ENCODE data around the gene TOX2. TPM values are rescaled to one million over a fixed set of nuclear protein-coding genes. Genes with fewer than 3 reads are reported as not detected.
A peak's percentile ranks its signal among the peaks of the same experiment; 100 is the strongest.

Gene TOX2
- total RNA-seq, 2 donors from 2014 or later, result 1.1 to 3.5 TPM

DNA sequence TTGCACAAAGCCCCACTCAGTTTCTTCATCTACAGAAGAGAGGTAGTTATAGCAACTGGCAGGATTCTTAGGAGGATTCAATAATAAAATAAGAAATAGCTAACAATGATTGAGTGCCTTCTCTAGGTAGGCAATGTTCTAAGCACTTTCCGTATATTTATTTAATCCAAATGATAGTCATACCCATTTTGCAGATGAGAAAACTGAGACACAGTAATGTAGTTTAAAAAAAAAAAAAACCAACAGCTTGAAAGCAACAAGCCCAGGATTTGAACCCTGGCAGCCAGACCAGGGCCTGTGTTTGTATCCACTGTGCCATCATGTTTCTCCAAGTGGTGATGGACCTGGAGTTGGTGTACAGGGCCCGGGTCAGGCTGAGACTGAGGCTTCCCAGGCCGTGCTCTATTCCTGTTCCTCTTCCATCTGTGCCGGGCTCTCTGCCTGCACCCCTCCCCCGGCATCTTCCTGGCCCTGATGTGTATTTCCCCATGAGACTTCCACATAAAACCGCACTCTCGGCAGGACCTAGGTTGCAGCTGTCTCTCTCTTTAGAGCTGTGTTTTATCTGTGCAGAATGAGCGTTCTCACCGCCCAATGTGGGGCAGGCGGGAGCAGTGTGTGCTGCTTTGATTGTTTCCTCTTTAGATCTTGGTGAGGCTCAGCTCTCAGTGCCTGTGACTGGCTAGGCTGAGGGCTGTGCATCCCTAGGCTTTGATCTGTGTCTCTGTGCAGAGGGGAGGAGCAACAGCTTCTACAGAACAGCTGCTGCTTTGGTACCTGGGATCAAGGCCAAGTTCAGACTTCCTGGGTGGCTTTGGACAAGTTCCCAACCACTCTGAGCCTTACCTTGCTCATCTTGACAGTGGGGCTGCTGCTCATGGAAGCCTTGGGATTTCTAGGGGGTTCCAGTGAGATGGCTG is 49.5 kb downstream of the TOX2 start:
- Mint-ChIP-seq H3K4me3 (peak overlapping the region; percentile 39), H3K36me3 (ENCODE audit: low read depth) (no peaks in the 10 kb centered on the region), H3K9me3 (no peaks in the 10 kb centered on the region), H3K4me1 (peaks cover 31% of the 10 kb centered on the region), H3K27ac (peak overlapping the region; percentile 55), H3K27me3 (peaks cover 9% of the 10 kb centered on the region)
- ATAC-seq (replicated peaks), result peak; percentile 56

DNA sequence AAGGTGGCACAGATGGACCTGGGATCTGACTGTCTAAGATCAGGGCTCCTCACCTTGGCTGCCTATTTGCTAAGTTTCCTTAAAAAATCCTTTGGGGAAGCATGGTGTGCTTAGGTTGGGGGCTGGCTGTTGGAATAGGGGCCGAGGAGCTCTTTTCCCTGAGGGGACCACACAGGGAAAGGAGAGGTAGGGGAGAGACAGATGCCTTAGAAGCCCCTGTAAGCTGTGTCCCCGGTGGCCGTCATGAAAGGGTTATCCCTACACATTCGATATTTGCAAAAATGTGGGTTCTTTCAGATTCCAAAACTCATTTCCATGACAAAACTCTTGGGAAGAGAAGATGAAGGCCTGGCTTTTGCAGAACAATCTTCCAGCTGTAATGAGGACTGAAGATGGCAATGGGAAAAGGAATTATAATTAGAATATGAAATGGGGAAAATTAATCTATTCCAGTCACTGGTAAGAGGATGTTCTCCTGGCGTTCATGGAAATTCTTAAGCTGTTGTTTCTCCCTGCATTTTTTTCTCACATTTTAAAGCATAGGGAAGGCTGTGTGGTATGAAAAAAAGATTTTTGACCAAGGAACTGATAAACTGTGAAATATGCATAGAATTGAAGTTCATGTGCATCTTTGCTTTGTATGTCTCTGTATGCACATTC is 53.8 kb downstream of the TOX2 start:
- no peaks in the 10 kb centered on the region for H3K9me3 Mint-ChIP-seq
- H3K4me3 Mint-ChIP-seq, result no peak overlapping the region
- H3K36me3 Mint-ChIP-seq (ENCODE audit: low read depth), result no peaks in the 10 kb centered on the region
- no peak overlapping the region for H3K27ac Mint-ChIP-seq
- peaks cover 10% of the 10 kb centered on the region for H3K4me1 Mint-ChIP-seq
- no peak for ATAC-seq (replicated peaks)
- H3K27me3 Mint-ChIP-seq, result peaks cover 6% of the 10 kb centered on the region

DNA sequence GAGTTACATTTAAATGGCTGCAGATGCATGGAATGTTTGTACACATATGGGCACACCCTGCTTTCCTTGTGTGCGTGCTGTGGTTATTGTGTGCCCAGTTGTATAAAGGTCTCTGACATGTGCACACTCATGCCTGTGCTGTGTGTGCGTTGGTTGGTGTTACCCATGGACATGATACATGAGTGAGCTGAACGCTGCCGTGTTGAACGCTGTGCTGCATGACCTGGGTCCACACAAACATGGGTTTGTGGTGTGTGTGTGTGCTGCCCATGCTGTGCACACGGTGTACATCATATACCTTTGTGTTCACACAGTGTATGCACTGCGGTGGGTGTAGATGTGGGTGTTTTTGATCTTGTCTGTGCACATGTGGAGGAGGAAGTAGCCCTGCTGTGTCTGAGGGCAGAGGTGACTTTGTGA is 54.4 kb downstream of the TOX2 start:
- Mint-ChIP-seq H3K4me3 (no peak overlapping the region), H3K36me3 (ENCODE audit: low read depth) (no peaks in the 10 kb centered on the region), H3K27me3 (peaks cover 6% of the 10 kb centered on the region), H3K27ac (no peak overlapping the region), H3K9me3 (no peaks in the 10 kb centered on the region), H3K4me1 (peaks cover 10% of the 10 kb centered on the region)
- no peak for ATAC-seq (replicated peaks)

DNA sequence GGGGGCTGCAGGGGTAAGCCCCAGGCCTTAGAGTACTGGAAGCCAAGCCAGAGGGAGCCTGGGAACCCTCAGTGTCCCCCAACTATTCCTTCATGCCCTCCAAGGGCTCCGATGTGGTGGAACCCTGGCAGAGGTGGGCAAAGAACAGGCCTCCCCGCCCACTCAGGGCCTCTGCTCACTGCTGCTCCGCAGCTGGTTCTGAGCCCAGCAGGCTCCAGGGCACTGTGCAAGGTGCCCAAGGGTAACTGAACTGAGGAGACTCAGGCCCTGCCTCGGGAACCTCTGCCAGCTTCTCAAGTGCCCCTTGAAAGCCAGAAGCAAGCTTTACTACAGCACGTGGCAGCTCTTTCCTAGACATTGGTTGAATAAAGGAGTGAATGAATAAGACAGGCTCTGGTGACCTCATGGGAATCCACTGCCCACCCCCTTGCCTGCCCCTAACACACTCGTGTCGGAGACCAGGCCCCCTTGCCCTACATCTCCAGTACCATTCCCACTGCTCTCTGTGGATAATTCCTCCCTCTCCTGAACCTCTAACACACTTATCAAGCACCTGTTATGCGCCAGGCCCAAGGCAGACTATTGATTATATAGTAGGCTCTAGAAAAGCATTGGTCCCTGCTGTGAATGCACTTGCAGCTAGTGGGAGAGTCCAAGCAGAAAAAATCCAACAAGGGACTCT is 55.0 kb downstream of the TOX2 start:
- Mint-ChIP-seq H3K4me1 (peaks cover 4% of the 10 kb centered on the region), H3K36me3 (ENCODE audit: low read depth) (no peaks in the 10 kb centered on the region), H3K9me3 (no peaks in the 10 kb centered on the region), H3K27ac (no peak overlapping the region), H3K27me3 (peaks cover 3% of the 10 kb centered on the region), H3K4me3 (no peak overlapping the region)
- ATAC-seq (replicated peaks), result no peak

DNA sequence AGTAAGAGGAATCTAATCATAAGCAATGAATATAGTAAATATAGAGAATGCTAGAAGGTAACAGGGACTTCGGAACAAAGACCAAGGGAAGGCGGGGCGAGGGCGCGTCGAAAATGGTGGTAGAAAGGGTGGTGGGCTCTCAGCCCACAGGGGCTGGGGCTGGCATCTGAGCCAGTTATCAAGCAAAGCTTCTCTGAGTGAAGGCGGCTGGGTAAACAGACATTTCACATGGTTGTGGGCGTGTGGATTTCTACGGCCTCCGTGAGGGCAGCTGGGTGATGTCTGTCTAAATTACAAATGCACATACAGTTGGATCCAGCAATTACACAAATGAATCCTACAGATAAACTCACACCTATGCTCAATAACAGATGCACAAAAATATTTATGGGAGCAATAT is 56.6 kb downstream of the TOX2 start:
- ATAC-seq (replicated peaks), result no peak
- peaks cover 3% of the 10 kb centered on the region for H3K27me3 Mint-ChIP-seq
- H3K4me3 Mint-ChIP-seq, result no peak overlapping the region
- H3K4me1 Mint-ChIP-seq, result peaks cover 7% of the 10 kb centered on the region
- no peaks in the 10 kb centered on the region for H3K36me3 Mint-ChIP-seq (ENCODE audit: low read depth)
- no peaks in the 10 kb centered on the region for H3K9me3 Mint-ChIP-seq
- H3K27ac Mint-ChIP-seq, result no peak overlapping the region

DNA sequence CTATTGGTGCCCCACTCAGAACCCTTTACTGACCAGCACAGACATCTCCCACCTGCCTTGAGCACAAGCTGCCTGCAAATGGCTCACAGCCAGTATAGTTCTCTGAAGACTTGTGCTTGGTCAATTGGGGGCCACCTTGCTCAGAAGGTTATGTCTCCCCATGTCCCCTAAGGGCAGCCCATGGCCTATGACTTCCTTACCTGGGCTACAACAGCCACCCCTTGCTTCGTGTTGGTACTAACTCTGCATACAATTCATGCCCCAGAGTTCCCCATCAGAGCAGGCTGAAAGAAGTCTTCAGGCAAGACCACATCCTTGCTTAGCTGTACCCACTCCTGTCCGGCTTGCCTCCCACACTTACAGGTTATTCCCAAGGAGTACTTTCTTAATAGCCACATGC is 57.4 kb downstream of the TOX2 start:
- Mint-ChIP-seq H3K4me1 (peaks cover 7% of the 10 kb centered on the region), H3K27me3 (peaks cover 3% of the 10 kb centered on the region), H3K27ac (peak overlapping the region; percentile 58), H3K4me3 (no peak overlapping the region), H3K36me3 (ENCODE audit: low read depth) (no peaks in the 10 kb centered on the region), H3K9me3 (no peaks in the 10 kb centered on the region)
- no peak for ATAC-seq (replicated peaks)

DNA sequence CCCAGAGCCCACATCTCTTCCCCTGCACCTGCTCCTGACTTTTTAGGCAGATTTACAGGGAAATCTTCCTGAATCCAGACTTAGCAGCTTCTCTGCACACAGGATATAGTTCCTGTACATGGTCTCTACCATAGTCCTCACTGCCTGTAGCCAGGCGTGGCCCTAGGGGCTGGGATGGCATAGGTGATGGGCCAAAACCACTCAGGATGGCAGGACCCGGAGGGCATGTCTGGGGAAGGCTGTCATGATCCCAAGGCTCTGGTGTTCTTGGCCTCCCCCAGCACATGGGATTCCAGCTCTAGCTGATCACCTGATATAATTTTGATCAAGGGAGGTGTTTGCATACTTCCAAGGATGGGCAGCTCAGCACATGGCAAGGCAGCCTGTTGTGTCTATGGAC is 58.0 kb downstream of the TOX2 start:
- peak overlapping the region; percentile 58 for H3K27ac Mint-ChIP-seq
- ATAC-seq (replicated peaks), result no peak
- no peaks in the 10 kb centered on the region for H3K9me3 Mint-ChIP-seq
- no peak overlapping the region for H3K4me3 Mint-ChIP-seq
- H3K4me1 Mint-ChIP-seq, result peaks cover 7% of the 10 kb centered on the region
- peaks cover 3% of the 10 kb centered on the region for H3K27me3 Mint-ChIP-seq
- no peaks in the 10 kb centered on the region for H3K36me3 Mint-ChIP-seq (ENCODE audit: low read depth)

DNA sequence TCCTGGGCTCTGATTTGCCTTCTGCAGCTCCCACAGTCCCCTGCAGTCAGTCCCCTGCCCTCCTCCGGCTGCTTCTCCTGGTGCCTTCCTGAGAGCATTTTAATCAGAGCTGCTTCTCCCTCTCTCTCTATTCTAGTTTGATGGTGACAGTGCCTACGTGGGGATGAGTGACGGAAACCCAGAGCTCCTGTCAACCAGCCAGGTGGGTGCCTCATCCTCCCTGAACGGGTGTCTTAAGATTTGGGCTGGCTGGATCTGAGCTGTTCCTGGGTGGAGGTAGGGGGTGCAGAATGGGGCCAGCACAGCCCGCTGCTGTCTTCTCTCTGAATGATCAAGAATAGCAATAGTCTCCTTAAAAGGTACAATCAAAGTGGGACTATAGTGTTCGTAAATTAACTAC is 58.6 kb downstream of the TOX2 start:
- H3K27ac Mint-ChIP-seq, result no peak overlapping the region
- H3K4me3 Mint-ChIP-seq, result no peak overlapping the region
- no peaks in the 10 kb centered on the region for H3K9me3 Mint-ChIP-seq
- H3K27me3 Mint-ChIP-seq, result peaks cover 3% of the 10 kb centered on the region
- peaks cover 7% of the 10 kb centered on the region for H3K4me1 Mint-ChIP-seq
- no peak for ATAC-seq (replicated peaks)
- no peaks in the 10 kb centered on the region for H3K36me3 Mint-ChIP-seq (ENCODE audit: low read depth)

DNA sequence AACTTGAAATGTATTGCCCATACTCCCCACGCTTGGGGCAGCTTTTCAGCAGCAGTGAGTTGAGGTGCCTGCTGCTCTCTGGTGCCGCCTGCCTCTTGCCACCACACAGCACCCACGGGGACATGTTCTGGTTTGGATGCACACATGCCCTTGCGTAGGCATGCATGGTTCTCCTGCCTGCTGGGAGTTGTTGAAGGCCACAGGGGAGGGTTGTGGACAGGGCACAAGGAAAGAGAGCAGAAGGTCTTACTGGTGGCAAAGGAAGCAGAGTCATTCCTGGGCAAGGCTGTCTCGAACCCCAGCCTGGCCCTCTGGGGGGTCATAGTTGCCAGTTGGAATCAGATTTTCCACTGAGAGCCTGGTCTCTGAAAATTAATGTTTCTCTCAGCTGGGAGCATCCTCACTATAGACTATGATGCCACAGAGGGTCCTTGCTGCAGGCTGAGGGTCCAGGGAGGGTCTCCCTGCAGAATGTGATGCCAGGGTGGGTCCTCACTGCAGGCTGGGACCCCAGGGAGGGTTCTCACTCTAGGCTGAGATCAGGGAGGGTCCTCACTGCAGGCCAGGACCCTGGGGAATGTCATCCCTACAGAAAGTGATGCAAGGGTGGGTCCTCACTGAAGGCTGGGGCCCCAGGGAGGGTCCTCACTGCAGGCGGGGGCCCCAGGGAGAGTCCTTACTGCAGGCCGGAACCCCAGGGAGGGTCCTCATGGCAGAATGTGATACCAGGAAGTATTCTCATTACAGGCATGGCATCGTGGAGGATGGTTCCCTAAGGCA is 59.2 kb downstream of the TOX2 start:
- no peak for ATAC-seq (replicated peaks)
- Mint-ChIP-seq H3K27me3 (peaks cover 7% of the 10 kb centered on the region), H3K36me3 (ENCODE audit: low read depth) (no peaks in the 10 kb centered on the region)

DNA sequence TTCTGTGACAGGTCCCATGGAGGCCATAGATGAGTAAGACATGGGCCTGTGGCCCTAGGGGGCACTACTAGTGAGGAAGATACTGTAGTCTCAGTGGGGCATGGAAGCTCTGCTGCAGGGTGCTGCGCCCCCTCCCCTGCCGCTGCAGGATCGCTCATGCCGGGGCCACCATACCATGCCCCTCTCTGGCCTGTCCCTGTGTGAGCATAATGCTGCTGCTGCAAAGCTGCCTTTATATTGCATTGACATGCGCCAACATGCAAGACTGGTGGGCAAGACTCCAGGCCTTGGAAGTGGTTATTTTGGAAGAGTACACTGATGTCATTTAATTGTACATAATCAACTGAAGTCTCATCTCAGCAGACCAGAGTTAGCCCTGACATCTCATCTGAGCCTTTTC is 60.0 kb downstream of the TOX2 start:
- Mint-ChIP-seq H3K36me3 (ENCODE audit: low read depth) (no peaks in the 10 kb centered on the region), H3K27me3 (peaks cover 9% of the 10 kb centered on the region), H3K4me1 (peaks cover 3% of the 10 kb centered on the region), H3K9me3 (no peaks in the 10 kb centered on the region), H3K4me3 (no peak overlapping the region), H3K27ac (no peak overlapping the region)
- ATAC-seq (replicated peaks), result no peak

More for the DNA sequence above, 59.2 kb downstream of the TOX2 start:
- H3K4me1 Mint-ChIP-seq, result peaks cover 7% of the 10 kb centered on the region
- H3K9me3 Mint-ChIP-seq, result no peaks in the 10 kb centered on the region
- no peak overlapping the region for H3K27ac Mint-ChIP-seq
- H3K4me3 Mint-ChIP-seq, result no peak overlapping the region

DNA sequence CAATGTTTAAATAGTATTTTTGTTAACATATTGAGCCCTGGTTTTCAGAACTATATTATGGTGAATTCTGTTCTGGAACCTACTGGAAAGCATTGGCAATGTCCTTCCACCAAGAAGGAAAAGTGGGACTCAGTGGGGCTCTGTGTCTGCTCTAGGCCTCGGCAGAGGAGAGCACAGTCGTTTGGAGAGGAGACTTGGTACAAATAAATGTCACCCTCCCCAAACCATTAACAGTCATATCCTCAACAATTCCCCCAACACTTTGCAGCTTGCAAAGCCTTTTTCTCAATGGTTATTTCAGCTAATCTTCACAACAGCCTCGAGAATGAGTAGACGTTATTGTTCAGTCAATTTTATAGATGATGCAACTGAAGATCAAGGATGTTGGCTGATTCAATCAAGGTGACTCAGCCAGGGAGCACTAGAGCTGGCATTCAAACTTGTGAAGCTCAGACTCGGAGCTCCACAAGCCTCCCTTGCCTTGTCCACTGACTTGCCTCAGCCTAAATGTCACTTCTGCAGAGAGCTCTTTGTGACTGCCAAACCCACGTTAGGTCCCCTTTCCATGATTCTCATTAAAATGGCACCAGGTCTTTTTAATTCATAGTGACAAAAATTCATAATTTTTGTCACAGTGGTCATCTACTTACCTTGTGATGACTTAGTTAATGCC is 60.6 kb downstream of the TOX2 start:
- H3K9me3 Mint-ChIP-seq, result no peaks in the 10 kb centered on the region
- H3K27me3 Mint-ChIP-seq, result peaks cover 9% of the 10 kb centered on the region
- H3K36me3 Mint-ChIP-seq (ENCODE audit: low read depth), result no peaks in the 10 kb centered on the region
- H3K4me3 Mint-ChIP-seq, result no peak overlapping the region
- H3K27ac Mint-ChIP-seq, result no peak overlapping the region
- peaks cover 3% of the 10 kb centered on the region for H3K4me1 Mint-ChIP-seq
- peak; percentile 44 for ATAC-seq (replicated peaks)

DNA sequence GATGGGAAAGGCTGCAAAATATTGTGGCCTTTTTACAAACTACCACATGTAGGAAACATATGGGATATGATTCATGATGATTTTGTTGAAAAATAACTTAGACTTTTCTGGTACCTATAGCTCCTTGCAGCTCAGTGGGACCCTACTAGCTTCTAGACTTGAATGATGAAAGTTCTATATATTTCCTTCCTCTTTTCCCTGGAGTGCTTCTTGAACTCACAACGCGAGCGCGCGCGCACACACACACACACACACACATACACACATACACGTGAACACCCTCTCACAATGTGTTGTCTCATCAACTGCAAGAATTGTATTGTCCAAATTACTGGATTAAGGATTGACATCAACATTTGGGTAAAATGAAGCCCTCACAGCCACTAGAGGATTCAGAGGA is 61.9 kb downstream of the TOX2 start:
- Mint-ChIP-seq H3K27me3 (peaks cover 11% of the 10 kb centered on the region), H3K9me3 (no peaks in the 10 kb centered on the region), H3K4me1 (peaks cover 6% of the 10 kb centered on the region), H3K4me3 (no peak overlapping the region), H3K36me3 (ENCODE audit: low read depth) (no peaks in the 10 kb centered on the region), H3K27ac (no peak overlapping the region)
- ATAC-seq (replicated peaks), result no peak

DNA sequence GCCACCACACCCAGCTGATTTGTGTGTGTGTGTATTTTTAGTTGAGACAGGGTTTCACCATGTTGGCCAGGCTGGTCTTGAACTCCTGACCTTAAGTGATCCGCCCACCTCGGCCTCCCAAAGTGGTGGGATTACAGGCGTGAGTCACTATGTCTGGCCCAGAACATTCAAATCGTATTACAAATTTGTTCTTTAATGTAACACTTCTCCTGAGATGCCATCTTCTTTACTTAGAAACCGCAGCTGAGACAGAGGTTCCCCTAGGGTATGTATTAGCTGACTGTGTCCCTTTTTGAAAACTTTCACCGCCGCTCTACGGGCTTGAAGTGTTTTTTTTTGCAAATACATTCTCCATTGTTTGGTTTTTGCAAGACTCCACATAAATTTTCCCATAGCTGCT is 62.6 kb downstream of the TOX2 start:
- peaks cover 11% of the 10 kb centered on the region for H3K27me3 Mint-ChIP-seq
- no peak for ATAC-seq (replicated peaks)
- H3K36me3 Mint-ChIP-seq (ENCODE audit: low read depth), result no peaks in the 10 kb centered on the region
- no peaks in the 10 kb centered on the region for H3K9me3 Mint-ChIP-seq
- no peak overlapping the region for H3K4me3 Mint-ChIP-seq
- no peak overlapping the region for H3K27ac Mint-ChIP-seq
- H3K4me1 Mint-ChIP-seq, result peaks cover 9% of the 10 kb centered on the region

DNA sequence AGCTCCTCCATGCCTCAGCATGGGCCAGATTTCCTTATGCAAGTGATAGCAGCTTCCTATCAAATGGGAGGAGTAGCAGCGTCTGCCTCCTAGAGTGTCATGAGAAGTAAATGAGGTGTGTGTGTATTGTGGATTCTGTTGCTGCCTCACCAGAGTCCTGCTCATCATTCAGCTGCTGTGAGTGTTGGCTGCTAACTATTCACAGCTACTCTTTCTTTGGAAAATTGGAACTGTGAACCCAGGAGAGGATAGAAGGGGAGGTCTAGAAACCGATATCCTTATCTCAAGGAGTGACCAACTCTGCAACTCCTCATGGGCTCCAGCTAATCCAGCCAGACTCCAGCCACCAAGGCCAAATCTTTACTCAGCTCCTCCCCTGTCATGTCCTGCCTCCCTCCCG is 63.3 kb downstream of the TOX2 start:
- Mint-ChIP-seq H3K36me3 (ENCODE audit: low read depth) (no peaks in the 10 kb centered on the region), H3K4me3 (no peak overlapping the region), H3K27ac (no peak overlapping the region), H3K27me3 (peaks cover 9% of the 10 kb centered on the region), H3K4me1 (peaks cover 9% of the 10 kb centered on the region), H3K9me3 (no peaks in the 10 kb centered on the region)
- ATAC-seq (replicated peaks), result no peak
